GM18909 (cell line): ENCODE data around the gene MXI1.

Source experiments
- ATAC-seq: cut with Tn5 transposase; IDR thresholded peaks from one replicate; pipeline ENCODE4 v1.9.1; 2021; ENCODE audit warnings: mild to moderate bottlenecking; ENCODE audit not compliant: unreplicated experiment, poor library complexity

The MXI1 gene

DNA sequence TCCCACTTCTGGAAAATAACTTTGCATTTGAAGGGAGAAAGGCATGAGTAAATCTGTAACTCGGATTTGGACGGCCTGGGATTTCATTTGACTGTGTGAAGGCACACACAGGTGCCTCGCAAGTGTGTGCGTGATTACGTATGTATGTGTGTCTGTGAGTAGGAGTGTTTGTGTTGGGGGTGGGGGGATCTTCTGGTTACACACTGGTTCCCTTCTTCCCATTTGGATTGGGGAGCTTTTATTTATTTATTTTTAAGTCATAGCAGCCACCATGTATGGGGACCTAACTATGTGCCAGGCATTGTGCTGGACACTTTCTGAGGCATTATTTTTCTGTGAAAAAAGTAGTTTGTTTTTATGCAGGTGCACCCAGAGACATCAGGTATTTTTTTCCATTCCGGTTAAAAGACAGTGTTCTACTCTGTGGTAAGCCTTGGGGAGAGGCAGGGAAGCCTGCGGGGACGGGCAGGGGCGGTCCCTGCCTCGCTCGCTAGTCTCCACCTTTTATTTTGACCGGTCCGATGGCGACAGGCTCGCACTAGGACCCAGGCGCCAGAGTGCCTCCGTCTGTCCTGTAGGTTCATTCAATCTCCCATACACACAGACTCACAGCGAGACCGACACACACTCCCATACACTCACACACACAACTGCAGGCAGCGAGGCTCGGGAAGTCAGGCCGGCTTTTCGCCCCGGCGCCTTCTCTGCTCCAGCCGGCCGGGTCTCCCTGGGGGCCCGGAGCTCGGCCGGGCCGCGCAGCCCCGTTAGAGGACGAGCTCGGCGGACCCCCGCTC, at the start of gene MXI1:
MXI1 (plus strand) TSS at position 595 of the 794 bp plus-strand sequence. CDS start 204 bp downstream, outside the sequence.
- ATAC-seq, result peak; percentile 56

GRCh38 chr10:110158051-110159005, 49.1 kb upstream of the MXI1 start:
- no peak for ATAC-seq

DNA sequence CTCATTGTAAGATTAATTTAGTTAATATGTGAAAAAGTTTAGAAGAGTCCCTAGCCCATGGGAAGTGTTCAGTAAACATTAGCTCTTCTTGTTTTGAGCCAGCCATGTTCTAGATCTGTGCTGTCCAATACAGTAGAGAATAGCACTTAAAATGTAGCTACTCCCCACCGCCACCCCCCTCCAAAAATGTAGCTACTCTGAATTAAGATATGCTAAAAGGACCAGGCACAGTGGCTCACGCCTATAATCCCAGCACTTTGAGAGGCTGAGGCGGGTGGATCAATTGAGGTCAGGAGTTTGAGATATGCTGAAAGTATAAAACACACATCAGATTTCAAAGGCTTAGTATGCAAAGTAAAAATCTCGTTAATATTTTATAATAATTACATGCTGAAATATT, 47.3 kb upstream of the MXI1 start:
- ATAC-seq, result no peak

DNA sequence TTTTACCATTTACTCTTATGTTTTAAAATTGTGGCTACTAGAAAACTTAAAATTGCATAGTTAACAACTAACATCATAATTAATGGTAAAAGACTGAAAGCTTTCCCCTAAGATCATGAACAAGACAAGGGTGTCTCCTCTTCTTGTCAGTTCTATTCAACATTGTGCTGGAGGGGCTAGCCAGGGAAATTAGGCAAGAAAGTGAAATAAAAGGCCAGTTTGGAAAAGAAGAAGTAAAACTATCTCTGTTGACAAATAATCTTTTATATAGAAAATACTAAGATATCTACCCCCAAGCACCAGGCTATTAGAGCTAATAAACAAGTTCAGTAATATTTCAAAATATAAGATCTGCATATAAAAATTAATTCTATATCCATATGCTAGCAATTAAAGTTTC, 46.9 kb upstream of the MXI1 start:
- no peak for ATAC-seq

- ATAC-seq, result no peak
Measured at GRCh38 chr10:110162741-110163145, 44.7 kb upstream of the MXI1 start.

GRCh38 chr10:110163192-110163773, 44.1 kb upstream of the MXI1 start:
- no peak for ATAC-seq

GRCh38 chr10:110163841-110164240, 43.6 kb upstream of the MXI1 start:
- no peak for ATAC-seq

- no peak for ATAC-seq
Measured at GRCh38 chr10:110165239-110165638, 42.2 kb upstream of the MXI1 start.

DNA sequence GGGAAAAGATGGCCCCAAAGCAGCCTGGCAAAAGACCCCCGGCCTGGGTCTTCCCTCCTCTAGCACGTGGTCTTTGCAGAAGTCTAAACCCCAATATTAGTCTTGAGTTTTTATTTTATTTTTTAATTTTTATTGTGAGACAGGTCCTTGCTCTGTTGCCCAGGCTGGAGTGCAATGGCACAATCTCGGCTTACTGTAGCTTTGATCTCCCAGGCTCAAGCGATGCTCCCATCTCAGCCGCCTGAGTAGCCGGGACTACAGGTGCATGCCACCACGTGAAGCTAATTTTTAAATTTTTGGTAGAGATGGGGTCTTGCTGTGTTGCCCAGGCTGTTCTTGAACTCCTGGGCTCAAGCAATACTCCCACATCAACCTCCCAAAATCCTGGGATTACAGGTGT, 40.3 kb upstream of the MXI1 start:
- ATAC-seq, result no peak

- no peak for ATAC-seq
Measured at GRCh38 chr10:110168601-110169481, 38.6 kb upstream of the MXI1 start.

DNA sequence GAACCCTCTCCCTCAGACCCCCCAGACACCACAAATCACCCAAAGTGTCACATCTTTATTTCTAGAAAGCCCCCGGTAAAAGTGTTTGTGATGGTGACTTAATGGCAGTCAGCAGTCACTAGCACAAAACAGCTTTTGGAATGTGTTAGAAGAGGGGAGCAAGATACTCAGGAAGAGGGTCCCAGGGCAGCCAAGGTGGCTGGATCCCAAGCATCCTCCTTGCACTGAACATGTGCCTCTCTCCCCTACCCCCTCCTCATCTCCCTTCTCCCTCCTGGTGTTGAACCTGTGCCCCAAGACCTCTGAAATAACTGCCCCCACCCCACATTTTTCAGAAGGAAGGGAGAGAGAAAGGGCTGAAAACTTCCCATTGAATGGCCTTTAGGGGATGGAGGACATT, 37.8 kb upstream of the MXI1 start:
- ATAC-seq, result no peak

- no peak for ATAC-seq
Measured at GRCh38 chr10:110170142-110170971, 37.0 kb upstream of the MXI1 start.

- no peak for ATAC-seq
Measured at GRCh38 chr10:110171032-110171431, 36.4 kb upstream of the MXI1 start.

DNA sequence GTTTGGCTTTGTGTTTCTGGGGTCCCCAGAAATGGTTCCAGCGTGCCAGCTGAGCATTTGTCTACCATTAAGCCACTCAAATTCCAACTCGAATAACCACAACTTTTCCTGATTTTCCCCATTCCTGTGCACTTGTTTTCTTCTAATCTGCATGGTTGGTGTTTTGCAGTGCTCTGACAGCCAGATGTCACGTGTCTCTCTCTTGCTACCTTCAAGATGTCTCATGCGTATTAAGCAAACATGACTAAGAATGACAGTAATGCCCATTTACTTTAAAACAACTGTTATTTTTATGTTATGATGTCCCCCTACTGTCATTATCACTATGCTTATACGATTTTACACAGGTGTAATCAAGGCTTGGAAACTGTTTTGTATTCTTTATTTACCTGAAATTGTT, 35.2 kb upstream of the MXI1 start:
- ATAC-seq, result no peak

DNA sequence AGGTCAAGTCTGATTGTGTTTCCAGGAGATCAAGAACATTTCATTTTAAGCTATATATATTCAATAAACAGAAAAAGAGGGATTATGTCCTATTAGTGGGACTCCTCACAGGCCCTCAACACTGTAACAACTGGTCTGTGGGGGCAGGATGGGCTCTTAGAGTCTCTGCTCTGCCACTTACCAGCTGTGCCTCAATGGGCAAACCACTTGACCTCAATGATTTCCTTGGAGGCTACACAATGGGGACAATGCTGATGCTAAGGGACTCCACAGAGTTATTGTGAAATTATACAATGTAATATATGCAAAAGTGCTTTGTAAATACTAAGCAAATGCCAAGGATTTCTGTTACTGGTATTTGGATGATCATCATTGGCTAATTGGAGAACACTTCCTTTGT, 33.2 kb upstream of the MXI1 start:
- no peak for ATAC-seq

GRCh38 chr10:110174816-110175215, 32.6 kb upstream of the MXI1 start:
- no peak for ATAC-seq

GRCh38 chr10:110175406-110175805, 32.0 kb upstream of the MXI1 start:
- no peak for ATAC-seq

GRCh38 chr10:110176141-110177030, 31.0 kb upstream of the MXI1 start:
- no peak for ATAC-seq
